HG03565 (cell line): ENCODE measurements around the gene MOV10.
A peak's percentile ranks its signal among the peaks of the same experiment; 100 is the strongest.
"Not testable (repeated sequence)": the region's sequence is repeated elsewhere in the genome, so short reads cannot be mapped to it uniquely, and the experiment has no call there.

Experiments
- ATAC-seq: cut with Tn5 transposase; IDR thresholded peaks from one replicate; pipeline ENCODE4 v1.9.1; 2021; ENCODE audit warnings: mild to moderate bottlenecking, moderate library complexity; ENCODE audit not compliant: unreplicated experiment

The MOV10 gene

DNA sequence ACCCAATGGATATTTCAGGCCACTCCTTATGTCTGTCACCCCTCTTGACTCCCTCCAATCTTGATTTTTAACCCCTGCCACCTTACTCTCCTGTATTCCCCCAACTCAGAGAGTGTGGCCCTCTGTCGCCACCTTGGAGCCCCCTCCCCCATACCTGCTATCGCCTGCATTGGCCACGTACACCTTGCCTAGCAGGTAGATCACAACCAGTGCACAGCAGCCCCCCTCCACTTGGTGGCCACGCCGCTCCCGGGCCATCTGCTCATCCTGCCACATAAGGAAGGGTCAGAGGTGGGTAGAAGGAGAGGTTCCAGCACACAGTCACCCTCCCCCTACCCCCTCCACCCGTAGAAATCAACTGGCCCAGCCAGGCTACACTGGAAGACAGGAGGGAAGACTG is 37.7 kb downstream of the MOV10 start:
- no peak for ATAC-seq

DNA sequence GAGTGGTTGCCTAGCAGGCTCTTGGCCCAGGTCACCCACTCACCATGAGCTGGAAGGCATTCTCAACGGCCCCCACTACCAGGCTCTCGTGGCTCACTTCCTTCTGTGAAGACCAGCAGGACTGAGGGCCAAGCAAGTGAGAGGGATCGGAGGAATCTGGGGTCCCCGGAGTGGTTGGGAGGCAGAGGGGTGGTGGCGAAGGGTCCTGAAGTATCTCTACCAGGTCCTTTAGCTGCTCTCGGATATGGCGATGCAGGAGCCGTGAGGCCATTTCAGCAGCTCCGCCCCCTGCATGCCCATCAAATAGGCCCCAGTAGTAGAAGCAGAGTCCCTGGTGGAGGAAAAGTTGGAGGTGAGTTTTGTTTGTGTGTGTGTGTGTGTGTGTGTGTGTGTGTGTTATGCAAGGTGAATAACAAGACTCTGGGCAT is 38.3 kb downstream of the MOV10 start:
- no peak for ATAC-seq

DNA sequence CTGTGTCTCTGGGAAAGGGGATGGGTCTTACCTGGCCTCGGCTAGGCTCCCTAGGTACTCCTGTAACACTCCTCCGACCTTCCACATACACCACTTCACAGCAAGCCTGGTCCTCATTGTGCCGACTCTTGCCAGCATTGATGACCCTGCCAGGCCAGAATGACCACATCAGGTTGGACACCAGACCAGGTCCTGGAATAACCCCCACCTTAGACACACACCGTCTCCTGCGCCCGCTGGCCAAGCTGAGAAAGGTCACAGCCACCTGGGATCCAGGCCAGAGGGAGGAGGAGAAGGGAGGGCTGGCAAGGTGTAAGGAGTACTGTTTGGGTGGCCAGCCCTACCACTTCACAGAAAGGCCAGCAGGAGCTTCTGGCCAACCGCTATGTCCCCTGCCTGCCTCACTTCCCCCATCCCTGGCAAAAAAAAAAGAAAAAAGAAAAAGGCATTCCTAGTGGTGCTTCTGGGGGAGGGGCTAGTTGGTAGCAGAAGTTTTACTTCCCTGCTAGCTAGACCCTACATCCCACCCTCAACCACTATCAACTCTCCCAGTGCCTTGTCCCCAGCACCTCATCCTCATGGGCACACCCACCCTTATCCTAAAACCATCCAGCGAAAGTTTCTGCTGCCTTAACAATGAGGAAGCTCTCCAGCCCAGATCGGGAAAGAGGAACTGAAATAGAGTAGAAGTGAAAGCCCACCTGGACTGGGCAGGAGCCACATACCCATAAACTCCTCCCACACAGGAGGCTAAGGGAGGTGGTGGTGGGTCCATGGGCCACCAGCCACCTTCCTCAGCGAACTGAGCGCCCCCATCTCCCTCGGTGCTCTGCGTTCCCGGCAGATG is 39.2 kb downstream of the MOV10 start:
- ATAC-seq: no peak

DNA sequence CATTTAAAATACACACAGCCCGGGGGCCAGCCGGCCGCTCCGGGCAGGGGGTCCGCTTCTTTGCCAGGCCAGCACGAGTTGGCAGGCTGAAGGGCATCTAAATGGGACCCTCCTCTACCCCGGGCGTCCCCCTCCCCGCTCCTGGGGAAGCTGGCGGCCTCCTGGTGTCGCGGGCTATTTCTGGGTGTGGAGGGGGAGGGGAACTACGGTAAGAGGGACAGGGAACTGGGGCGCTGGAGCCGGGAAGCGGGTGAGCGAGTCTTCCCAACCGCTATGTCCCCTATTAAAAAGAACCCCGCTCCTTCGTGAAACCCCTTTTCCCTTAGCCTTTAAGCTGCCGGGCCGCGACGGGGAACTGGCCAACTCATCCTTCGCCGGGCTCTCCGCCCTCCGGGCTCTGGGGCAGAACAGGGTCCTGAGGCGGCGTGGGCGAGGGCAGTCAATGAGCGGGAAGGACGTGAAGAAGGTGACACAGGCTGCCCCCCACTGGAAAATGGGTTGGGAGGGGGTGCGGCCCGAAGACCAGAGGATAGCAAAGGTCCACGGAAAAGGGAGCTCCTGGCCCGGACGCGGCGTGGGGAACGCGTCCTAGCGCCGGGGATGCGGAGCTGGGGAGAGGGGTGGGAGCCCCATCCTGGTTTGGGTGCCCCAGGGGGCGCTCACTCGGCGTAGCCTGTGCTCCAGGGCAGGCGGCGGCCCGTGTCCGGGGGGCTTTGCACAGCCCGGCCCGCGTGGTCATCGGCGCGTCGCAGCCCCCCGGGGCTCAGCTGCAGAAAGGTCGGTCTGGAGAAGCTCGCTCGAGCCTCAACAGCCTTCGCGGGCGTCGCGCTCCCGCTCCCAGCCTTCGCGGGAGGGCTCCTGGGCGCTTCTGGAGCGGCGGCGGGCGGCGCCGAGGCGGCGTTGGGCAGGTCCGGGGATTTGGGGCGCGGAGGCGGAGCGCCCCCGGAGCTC is 40.1 kb downstream of the MOV10 start:
- no peak for ATAC-seq

DNA sequence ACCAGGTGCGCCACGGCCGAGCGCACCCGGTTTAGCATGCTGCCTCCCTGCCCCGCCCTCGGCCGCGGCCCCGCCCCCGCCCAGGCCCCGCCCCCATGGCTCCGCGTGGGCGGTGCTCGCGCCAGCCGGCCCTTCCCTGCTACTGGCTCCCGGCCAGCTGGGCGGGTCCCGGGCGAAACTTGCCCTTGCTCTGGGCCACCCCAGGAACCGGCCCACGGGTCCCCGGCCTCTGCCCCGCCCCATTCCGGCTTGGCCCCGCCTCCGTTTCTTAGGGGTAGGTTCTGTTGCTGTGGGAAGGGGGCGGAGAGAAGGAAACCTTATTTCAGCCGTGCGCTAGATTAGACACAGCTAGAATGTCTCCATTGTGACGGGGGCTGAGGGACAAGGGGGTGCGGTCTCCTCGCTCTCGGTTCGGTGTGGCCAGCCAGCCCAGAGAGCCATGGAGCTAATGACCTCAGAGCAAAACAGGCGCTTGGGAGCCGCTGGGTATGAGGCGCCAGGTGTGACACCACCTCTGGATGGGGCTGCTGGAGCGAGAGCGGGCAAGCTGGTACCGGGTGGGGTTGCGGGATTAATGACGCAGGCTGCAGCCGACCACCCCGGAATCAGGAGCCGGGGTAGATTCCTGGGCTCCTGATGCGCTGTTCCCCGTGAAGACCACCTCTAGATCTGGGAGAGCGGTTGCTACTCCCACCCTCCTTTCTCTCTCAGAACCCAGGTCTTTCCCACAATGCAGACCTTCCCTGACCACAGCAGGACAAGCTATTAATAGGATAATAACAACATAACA is 41.0 kb downstream of the MOV10 start, which contains the start of gene PPM1J:
TSS of gene PPM1J (minus strand) at position 69 of the 790 bp plus-strand sequence. CDS start at position 38, 31 bp downstream.
- ATAC-seq: peak; percentile 65

DNA sequence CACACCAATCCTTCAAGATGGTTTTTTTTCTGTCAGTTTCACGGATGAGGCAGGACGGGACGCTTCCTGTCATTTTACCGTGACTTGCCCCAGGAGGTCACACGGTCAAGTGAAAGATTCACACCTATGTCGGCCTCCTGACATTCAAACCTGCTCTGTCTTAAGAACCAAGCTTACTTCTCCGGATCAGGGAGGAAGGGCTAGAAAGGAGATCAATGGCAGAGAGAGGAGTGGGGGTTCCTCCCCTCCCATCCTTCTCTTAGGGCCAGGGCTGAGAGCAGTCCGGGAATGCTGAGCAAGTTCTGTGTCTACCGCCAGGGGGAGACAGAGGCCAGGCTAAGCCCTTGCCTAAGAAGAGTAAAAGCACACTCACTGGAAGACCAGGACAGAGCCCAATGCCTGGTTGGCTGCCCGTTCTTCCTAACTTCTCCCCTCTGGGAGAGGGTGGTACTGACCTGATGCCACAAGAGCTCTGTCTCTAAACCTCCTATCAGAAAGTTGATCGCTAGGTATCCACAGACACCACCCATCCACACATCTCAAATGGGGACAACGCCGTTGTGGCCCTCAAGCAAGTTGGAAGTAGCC is 41.8 kb downstream of the MOV10 start:
- peak; percentile 31 for ATAC-seq

DNA sequence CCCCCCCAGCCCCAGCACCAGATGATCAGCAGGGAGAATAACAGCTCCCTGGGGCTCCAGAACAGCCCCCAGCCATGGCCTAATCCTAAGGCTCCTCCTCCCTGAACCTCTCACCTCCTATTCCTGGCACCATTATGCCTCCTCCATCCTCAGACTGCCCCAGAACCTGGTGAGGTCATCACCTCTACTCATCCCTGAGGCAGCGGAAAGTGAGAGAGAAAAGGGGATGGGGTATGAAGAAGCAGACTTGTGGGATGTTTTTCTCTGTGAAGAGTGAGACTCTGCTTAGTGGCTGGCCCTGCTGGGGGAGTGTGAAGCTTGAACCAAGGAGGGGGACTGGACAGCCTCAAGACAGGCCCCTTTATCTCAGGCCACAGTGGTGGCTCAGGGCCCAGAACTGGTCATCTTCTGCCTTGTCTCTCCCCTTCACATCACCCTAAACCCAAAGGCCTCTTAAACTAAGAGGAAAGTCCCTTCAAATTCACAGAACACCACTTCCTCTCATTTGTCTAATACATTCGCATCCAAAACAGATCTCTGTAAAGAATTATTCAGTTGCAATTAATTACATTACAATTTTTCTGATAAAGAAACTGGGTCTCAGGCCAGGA is 42.9 kb downstream of the MOV10 start:
- ATAC-seq: no peak

DNA sequence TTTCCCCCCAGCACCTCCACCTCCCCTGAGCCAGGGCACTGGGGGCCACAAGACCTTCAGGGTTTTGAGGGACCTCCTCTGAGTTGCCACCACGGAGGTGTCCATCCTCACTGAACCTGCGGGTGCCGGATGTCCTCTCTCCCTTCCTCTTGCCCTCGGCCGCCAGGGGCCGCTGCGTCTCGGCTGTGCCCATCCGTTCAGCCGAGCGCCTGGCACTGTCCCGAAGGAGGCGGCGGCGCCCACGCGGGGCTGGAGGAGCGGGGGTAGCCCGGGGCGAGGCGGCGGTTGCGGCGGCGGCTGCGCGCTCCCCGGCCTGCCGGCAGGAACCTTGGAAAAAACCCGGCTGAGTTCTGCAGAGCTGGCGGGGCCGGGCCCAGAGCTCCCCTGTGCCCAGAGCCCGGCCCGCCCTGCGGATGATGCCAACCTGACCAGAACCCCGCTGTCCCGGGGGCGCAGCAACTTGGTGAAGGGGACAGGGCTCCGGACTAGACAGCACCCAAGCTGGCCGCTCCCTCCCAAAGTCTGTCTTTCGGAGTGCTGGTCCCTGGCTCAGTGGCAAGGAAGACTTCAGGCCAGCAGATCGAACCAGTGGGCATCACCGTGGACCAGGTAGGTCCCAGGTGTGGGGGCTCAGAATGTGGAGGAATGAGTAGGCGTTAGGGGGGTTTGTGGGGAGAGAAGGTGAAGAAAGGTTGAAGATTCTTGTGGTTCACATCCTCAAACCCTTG is 44.4 kb downstream of the MOV10 start:
- ATAC-seq: no peak

DNA sequence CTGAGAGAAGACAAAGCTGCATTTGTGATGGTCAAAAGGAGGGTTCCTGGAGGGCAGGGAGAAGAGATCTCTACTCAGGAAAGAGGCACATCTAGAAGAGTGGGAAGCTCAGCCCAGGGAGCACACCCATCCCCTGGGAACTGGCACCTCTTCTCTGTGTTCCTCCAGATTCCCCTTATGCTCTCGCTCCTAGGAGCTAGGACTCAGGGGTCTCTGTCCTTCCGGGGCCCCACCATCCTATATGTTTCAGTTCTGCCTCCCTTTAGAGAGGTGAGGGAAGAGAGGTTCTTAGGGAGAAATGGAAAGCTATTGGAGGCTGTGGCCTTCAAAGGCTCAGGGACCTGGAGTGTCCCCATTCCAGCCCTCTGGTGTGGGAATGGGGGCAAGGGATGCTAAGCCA is 45.2 kb downstream of the MOV10 start:
- ATAC-seq: no peak

DNA sequence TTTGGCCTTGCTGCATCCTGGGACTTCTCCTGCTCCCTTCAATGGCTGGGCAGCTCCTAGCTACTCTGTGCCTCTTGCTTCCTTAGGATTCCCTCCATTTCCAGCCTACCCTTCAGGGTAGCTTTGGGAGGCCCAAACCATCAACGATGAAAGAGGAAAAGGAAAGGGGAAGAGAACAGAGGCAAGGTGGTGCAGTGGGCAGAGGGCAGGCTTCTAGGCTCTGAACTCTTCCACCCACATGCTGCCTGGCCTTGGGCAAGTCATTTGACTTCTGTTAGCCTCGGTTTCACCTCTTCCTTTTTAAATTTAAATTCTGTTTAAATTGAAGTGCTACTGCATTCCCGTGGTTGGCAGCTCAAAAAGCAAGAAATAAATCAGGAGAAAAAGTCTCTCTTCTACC is 46.3 kb downstream of the MOV10 start:
- no peak for ATAC-seq

DNA sequence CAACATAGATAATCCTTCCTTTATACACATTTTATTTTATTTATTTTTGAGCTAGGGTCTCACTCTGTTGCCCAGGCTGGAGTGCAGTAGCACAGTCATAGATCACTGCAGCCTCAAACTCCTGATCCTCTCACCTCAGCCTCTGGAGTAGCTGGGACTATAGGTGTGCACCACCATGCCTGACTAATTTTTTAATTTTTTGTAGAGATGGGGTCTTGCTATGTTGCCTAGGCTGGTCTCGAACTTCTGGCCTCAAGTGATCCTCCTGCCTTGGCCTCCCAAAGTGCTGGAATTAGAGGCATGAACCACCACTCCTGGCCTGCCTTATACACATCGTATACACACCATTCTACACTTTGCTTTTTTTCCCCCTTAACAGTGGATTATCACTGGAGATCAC is 46.8 kb downstream of the MOV10 start:
- ATAC-seq: not testable (repeated sequence)

DNA sequence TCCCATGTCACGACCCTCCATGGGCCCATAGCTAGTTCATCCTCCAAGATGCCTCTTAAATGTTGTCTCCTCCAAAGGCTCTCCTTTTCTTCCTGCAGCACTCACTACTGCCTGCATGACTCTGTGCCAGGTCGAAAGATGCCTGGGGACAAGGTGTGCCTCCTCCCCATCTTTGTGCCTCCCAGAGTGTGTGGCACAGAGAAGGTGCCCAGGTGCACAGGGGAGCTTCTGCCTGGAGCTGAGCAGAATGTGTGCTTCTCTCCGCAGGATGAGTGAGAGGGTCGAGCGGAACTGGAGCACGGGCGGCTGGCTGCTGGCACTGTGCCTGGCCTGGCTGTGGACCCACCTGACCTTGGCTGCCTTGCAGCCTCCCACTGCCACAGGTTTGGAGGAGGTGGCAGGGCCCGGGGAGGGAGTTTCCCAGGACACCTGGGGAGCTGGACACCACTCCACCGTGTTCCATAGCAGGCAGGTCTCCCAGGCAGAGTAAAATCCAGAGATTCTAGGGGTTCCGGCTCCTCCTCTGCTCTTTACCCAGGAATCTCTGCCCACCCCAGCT is 47.6 kb downstream of the MOV10 start:
- no peak for ATAC-seq

DNA sequence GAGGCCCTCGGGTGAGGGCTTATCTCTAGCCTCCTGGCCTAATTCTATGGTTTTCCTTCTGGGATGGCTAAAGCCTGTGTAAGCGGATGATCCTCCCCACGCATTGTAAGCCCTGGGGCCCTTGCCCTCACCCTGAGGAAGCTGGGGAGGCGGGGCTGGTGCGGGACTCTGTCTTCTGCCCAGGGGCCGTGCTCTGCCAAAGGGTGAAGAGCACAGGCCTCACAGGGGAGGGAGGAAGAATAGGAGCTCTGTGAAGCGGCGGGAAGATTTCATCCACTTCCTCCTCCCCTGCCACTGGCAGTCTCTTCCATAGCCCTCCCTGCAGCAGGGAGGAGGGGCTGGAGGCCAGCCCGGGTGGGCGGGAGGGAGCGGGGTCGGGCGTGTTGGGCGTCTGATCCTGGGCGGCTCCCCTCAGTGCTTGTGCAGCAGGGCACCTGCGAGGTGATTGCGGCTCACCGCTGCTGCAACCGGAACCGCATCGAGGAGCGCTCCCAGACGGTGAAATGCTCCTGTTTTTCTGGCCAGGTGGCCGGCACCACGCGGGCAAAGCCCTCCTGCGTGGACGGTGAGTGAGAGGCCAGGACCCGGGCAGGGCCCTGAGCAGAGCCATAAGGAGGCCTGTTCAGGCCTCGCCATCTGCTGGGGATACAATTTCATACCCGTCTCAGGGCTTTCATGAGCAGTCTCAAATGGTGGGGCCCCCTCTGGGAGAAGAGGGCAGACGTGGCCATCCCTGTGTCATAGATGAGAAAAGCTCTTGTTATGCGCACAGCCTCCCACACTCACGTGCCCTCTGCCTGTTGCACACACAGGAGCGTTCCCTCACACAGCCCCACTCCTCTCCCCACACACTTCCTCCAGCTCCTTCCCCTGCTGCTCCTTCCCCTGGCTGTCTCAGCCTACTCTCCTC is 48.4 kb downstream of the MOV10 start:
- ATAC-seq: no peak

DNA sequence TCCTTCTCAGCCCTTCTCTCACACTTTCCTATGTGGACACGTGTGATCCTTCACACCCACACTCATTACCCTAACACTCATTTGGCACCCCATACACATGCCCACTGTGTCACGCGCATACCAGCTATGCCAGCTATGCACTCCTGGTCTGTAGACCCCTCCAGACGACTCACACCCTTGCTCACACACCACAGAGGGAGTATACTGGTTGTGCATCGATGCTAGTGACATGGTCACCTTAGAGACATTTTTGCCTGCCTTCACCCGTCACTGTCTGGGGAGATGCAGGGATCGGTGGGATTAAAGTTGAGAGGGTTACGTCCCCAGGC is 49.0 kb downstream of the MOV10 start:
- ATAC-seq: no peak

DNA sequence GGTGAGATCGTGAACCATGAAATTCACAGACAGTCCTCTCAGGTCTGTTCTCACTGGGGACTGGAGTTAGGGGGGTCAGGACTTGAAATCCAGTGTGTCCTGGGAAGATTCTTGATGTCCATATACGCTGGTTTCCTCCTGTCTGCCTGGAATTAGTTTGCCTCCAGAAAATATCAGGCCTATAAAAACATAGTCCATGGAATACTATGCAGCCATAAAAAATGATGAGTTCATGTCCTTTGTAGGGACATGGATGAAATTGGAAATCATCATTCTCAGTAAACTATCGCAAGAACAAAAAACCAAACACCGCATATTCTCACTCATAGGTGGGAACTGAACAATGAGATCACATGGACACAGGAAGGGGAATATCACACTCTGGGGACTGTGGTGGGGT is 49.8 kb downstream of the MOV10 start:
- ATAC-seq: not testable (repeated sequence)

DNA sequence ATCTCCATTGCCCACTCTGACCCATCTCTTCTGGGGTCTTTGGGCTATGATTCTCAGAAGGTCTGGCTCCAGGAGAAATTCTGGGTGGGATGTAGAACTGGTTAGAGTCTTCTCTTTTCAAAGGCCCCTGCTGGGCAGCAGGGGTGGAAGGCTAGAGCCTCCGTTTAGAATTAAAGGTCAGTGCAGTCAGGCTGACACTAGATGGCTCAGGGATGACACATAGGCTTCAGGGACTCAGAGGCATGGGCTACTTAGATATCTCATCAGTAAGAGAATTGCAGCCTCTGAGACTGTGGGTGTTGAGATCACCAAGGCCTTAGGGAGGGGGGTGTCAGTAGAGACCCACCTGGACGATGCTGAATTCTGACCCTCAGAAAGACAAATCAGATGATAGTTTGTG is 53.3 kb downstream of the MOV10 start:
- no peak for ATAC-seq

DNA sequence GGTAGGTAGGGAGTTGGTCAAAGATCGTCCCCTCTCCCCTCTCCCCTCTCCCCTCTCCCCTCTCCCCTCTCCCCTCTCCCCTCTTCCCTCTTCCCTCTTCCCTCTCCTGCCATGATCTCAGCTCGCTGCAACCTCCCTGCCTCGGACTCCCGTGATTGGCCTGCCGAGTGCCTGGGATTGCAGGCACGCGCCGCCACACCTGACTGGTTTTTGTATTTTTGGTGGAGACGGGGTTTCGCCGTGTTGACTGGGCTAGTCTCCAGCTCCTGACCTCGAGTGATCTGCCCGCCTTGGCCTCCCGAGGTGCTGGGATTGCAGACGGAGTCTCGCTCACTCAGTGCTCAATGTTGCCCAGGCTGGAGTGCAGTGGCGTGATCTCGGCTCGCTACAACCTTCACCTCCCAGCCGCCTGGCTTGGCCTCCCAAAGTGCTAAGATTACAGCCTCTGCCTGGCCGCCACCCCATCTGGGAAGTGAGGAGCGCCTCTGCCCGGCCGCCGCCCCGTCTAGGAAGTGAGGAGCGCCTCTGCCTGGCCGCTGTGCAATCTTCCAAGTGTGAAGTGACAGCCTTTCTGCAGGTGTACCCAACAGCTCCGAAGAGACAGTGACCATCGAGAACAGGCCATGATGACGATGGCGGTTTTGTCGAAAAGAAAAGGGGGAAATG is 54.0 kb downstream of the MOV10 start:
- ATAC-seq: not testable (repeated sequence)

DNA sequence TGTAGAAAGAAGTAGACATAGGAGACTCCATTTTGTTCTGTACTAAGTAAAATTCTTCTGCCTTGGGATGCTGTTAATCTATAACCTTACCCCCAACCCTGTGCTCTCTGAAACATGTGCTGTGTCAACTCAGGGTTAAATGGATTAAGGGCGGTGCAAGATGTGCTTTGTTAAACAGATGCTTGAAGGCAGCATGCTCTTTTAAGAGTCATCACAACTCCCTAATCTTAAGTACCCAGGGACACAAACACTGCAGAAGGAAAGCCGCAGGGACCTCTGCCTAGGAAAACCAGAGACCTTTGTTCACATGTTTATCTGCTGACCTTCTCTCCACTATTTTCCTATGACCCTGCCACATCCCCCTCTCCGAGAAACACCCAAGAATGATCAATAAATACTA is 54.6 kb downstream of the MOV10 start:
- ATAC-seq: not testable (repeated sequence)
